Muscle of leg (tissue), 16 donors: ENCODE measurements around the gene ITGAX. TPM values are rescaled to one million over a fixed set of nuclear protein-coding genes. Genes with fewer than 3 reads are reported as not detected.
"Not testable (repeated sequence)": the region's sequence is repeated elsewhere in the genome, so short reads cannot be mapped to it uniquely, and the experiment has no call there.

Experiments used
- DNase-seq: peaks from one replicate; pipeline ENCODE4 v3.0.0; 2013
- H3K27ac ChIP-seq: one replicate; pipeline ENCODE4 v1.5.1; 2013; ENCODE audit warnings: mild to moderate bottlenecking, low read length, control low read depth
- H3K27me3 ChIP-seq: one replicate; pipeline ENCODE4 v1.6.1; 2013; ENCODE audit warnings: low read length; ENCODE audit not compliant: control insufficient read depth, insufficient read depth
- H3K36me3 ChIP-seq: one replicate; pipeline ENCODE4 v1.6.1; 2013; ENCODE audit warnings: low read length; ENCODE audit not compliant: control insufficient read depth, insufficient read depth
- H3K4me1 ChIP-seq: one replicate; pipeline ENCODE4 v1.6.1; 2013; ENCODE audit warnings: low read length; ENCODE audit not compliant: control insufficient read depth, insufficient read depth
- H3K4me3 ChIP-seq: one replicate; pipeline ENCODE4 v1.5.1; 2013; ENCODE audit warnings: low read length, control low read depth
- H3K9me3 ChIP-seq: replicated peaks from 2 replicates; pipeline ENCODE4 v1.6.1; 2013; ENCODE audit warnings: low read depth, low read length; ENCODE audit not compliant: control insufficient read depth
- WGBS: methylation state at CpG from one replicate; pipeline ENCODE4 v1.1.5; 2013; ENCODE audit warnings: missing lambda C conversion rate; ENCODE audit not compliant: insufficient coverage; 5-methylcytosine and 5-hydroxymethylcytosine counted together
- long read RNA-seq, 11 donors: transcript quantifications; one replicate each; lab custom pipeline, GENCODE V29; 2026
- polyA plus RNA-seq, 8 donors: library from polyadenylated mRNA; unstranded; fragments of 120-200 nt; gene quantifications; one replicate each; pipeline versions ENCODE4 v1.2.1 to v1.2.3, GENCODE V29; 2013; ENCODE audit warnings: inconsistent platforms in 1 of 8, low replicate concordance in 1 of 8; ENCODE audit not compliant: insufficient read length in 8 of 8, insufficient read depth in 1 of 8
- total RNA-seq: library from RNA; stranded (reverse); fragments of 120-200 nt; gene quantifications from one replicate; pipeline ENCODE4 v1.2.4, GENCODE V29; 2013

The ITGAX gene
- 0.35 TPM for total RNA-seq
- 1 to 10 TPM in 3 of 8 donors, under 1 TPM in 5; 0.43 to 1.7 (median 0.77) TPM for polyA plus RNA-seq
- long read RNA-seq, donor 1, result 0 reads
- long read RNA-seq, donor 2, result 0 reads
- long read RNA-seq, donor 3, result 0 reads
- long read RNA-seq, donor 4, partial matches to known transcripts, result 5 of 6 reads
- long read RNA-seq, donor 4, other reads (novel, unspliced or antisense), result 0 of 6 reads
- long read RNA-seq, donor 5, result 0 reads
- long read RNA-seq, donor 6, result 0 reads
- long read RNA-seq, donor 7, result 0 reads
- long read RNA-seq, donor 8, result 0 reads
- long read RNA-seq, donor 9, result 0 reads
- long read RNA-seq, donor 10, result 0 reads
- long read RNA-seq, donor 11, result 0 reads

- Histone ChIP-seq H3K4me1 (peaks cover 13% of the 10 kb centered on the region), H3K4me3 (no peak within 1 kb of the TSS)
- peak; percentile 35 for DNase-seq
These were observed at the start of gene ITGAX for GRCh38 chr16:31354394-31355291. Gene ITGAX (plus strand): TSS chr16:31355176. CDS start chr16:31355255, 79 bp downstream.

GRCh38 chr16:31305219-31305618 lies 49.8 kb upstream of the ITGAX start:
- H3K36me3 ChIP-seq, result no peaks in the 10 kb centered on the region
- no peaks in the 10 kb centered on the region for H3K27me3 ChIP-seq
- no peaks in the 10 kb centered on the region for H3K4me1 ChIP-seq
- no peaks in the 10 kb centered on the region for H3K9me3 ChIP-seq
- no peak overlapping the region for H3K4me3 ChIP-seq
- no peak for DNase-seq
- no peak overlapping the region for H3K27ac ChIP-seq

More at GRCh38 chr16:31354394-31355291, at the start of gene ITGAX:
- 44% methylated on average over 7 of the region's 10 CpGs for WGBS
- H3K9me3 ChIP-seq, result no peaks in the 10 kb centered on the region
- no peak within 1 kb of the TSS for H3K27ac ChIP-seq
- H3K27me3 ChIP-seq, result no peaks in the 10 kb centered on the region
- H3K36me3 ChIP-seq, result no peaks in the 10 kb centered on the region

- not testable (repeated sequence) for H3K4me1 ChIP-seq, H3K9me3 ChIP-seq, DNase-seq, H3K27me3 ChIP-seq, H3K4me3 ChIP-seq, H3K27ac ChIP-seq, H3K36me3 ChIP-seq
- WGBS, result no CpG with 5 or more reads among the region's 3 CpGs
These were observed 46.6 kb upstream of the ITGAX start for GRCh38 chr16:31308381-31308780.

- H3K27me3 ChIP-seq, result no peaks in the 10 kb centered on the region
- DNase-seq, result no peak
- H3K36me3 ChIP-seq, result no peaks in the 10 kb centered on the region
- H3K4me1 ChIP-seq, result no peaks in the 10 kb centered on the region
- WGBS, result no CpG with 5 or more reads among the region's 1 CpG
- no peak overlapping the region for H3K27ac ChIP-seq
- no peak overlapping the region for H3K4me3 ChIP-seq
- H3K9me3 ChIP-seq, result peaks cover 10% of the 10 kb centered on the region
These were observed 32.5 kb upstream of the ITGAX start for GRCh38 chr16:31322500-31322899.

- Histone ChIP-seq H3K36me3 (no peaks in the 10 kb centered on the region), H3K27me3 (peaks cover 2% of the 10 kb centered on the region), H3K4me3 (no peak overlapping the region), H3K4me1 (no peaks in the 10 kb centered on the region), H3K27ac (no peak overlapping the region), H3K9me3 (peaks cover 10% of the 10 kb centered on the region)
- DNase-seq, result no peak
- 87% methylated on average over 9 of the region's 10 CpGs for WGBS
These were observed 30.9 kb upstream of the ITGAX start for GRCh38 chr16:31323959-31324629.

GRCh38 chr16:31325171-31325570 lies 29.8 kb upstream of the ITGAX start:
- no peak overlapping the region for H3K4me3 ChIP-seq
- 72% methylated on average over 10 of the region's 16 CpGs for whole genome bisulfite sequencing
- H3K27ac ChIP-seq, result no peak overlapping the region
- DNase-seq, result no peak
- peaks cover 10% of the 10 kb centered on the region for H3K9me3 ChIP-seq
- H3K27me3 ChIP-seq, result peaks cover 13% of the 10 kb centered on the region
- H3K4me1 ChIP-seq, result no peaks in the 10 kb centered on the region
- no peaks in the 10 kb centered on the region for H3K36me3 ChIP-seq

- H3K4me3 ChIP-seq, result no peak overlapping the region
- no peak for DNase-seq
- no peaks in the 10 kb centered on the region for H3K4me1 ChIP-seq
- no peaks in the 10 kb centered on the region for H3K36me3 ChIP-seq
- 39% methylated on average over 10 of the region's 10 CpGs for WGBS
- H3K9me3 ChIP-seq, result peaks cover under 1% of the 10 kb centered on the region
- H3K27me3 ChIP-seq, result peaks cover 35% of the 10 kb centered on the region
- no peak overlapping the region for H3K27ac ChIP-seq
These were observed 27.2 kb upstream of the ITGAX start for GRCh38 chr16:31327646-31328225.

- Histone ChIP-seq H3K36me3 (no peaks in the 10 kb centered on the region), H3K27me3 (peaks cover 39% of the 10 kb centered on the region), H3K9me3 (no peaks in the 10 kb centered on the region), H3K27ac (no peak overlapping the region), H3K4me3 (no peak overlapping the region), H3K4me1 (no peaks in the 10 kb centered on the region)
- no peak for DNase-seq
- WGBS, result 77% methylated on average over 9 of the region's 12 CpGs
These were observed 26.5 kb upstream of the ITGAX start for GRCh38 chr16:31328322-31329052.

- H3K9me3 ChIP-seq, result no peaks in the 10 kb centered on the region
- no peak overlapping the region for H3K4me3 ChIP-seq
- DNase-seq, result no peak
- no peak overlapping the region for H3K27ac ChIP-seq
- H3K4me1 ChIP-seq, result no peaks in the 10 kb centered on the region
- peaks cover 39% of the 10 kb centered on the region for H3K27me3 ChIP-seq
- H3K36me3 ChIP-seq, result no peaks in the 10 kb centered on the region
- WGBS, result 32% methylated on average over 27 of the region's 39 CpGs
These were observed 25.1 kb upstream of the ITGAX start for GRCh38 chr16:31329671-31330552.
